ENCODE results near the gene FZD8. TPM values are rescaled to one million over a fixed set of nuclear protein-coding genes. Genes with fewer than 3 reads are reported as not detected.

FZD8 gene
- total and polyA plus RNA-seq, 2 experiments from 2014 or later, result 0.47 to 8.7 TPM

DNA sequence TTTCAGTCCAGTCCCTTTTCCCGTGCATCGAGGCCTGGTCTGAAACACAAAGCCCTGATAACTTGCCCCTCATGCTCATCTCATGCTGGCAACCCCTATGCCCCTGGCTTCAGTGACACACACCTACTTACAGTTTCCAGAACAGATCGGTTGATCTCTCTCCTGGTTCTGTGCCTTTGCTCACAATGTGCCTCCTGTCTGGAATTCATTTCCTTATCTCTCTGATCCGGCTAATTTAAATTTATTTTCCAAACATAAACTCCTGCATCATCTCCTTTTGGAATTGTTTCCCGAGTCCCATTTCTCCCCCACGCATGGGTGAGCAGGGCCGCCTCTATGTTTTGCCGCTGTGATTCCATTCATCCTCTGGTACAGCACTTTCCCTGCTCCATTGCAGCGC lies 25.9 kb upstream of the FZD8 start:
- H3K9me3 Mint-ChIP-seq, result peaks cover 15% of the 10 kb centered on the region
- H3K36me3 Mint-ChIP-seq (ENCODE audit: low read depth), result peaks cover 16% of the 10 kb centered on the region
- ATAC-seq, result no peak

More for the DNA sequence above, 25.9 kb upstream of the FZD8 start:
- no peak overlapping the region for H3K4me3 Mint-ChIP-seq
- TF ChIP-seq CTCF (conservative IDR thresholded peaks at IDR 0.05; ENCODE audit: low read depth in 2 of 2) (no peak), EZH2phosphoT487 (IDR thresholded peaks at IDR 0.05; ENCODE audit: unreplicated experiment) (no peak), ZNF331 (CRISPR knock-in tag; IDR thresholded peaks at IDR 0.05; ENCODE audit: low read depth) (no peak), STAT1 (IDR thresholded peaks at IDR 0.05; ENCODE audit: unreplicated experiment) (no peak), JUNB (IDR thresholded peaks at IDR 0.05; ENCODE audit: unreplicated experiment) (no peak), ETS1 (IDR thresholded peaks at IDR 0.05) (no peak), POLR2AphosphoS5 (IDR thresholded peaks at IDR 0.05; ENCODE audit: low read depth) (no peak), EZH2 (IDR thresholded peaks at IDR 0.05; ENCODE audit: low read depth, unreplicated experiment) (no peak), NANOG (IDR thresholded peaks at IDR 0.05; ENCODE audit: borderline replicate concordance) (no peak)
- TF ChIP-seq, protein P1, sequence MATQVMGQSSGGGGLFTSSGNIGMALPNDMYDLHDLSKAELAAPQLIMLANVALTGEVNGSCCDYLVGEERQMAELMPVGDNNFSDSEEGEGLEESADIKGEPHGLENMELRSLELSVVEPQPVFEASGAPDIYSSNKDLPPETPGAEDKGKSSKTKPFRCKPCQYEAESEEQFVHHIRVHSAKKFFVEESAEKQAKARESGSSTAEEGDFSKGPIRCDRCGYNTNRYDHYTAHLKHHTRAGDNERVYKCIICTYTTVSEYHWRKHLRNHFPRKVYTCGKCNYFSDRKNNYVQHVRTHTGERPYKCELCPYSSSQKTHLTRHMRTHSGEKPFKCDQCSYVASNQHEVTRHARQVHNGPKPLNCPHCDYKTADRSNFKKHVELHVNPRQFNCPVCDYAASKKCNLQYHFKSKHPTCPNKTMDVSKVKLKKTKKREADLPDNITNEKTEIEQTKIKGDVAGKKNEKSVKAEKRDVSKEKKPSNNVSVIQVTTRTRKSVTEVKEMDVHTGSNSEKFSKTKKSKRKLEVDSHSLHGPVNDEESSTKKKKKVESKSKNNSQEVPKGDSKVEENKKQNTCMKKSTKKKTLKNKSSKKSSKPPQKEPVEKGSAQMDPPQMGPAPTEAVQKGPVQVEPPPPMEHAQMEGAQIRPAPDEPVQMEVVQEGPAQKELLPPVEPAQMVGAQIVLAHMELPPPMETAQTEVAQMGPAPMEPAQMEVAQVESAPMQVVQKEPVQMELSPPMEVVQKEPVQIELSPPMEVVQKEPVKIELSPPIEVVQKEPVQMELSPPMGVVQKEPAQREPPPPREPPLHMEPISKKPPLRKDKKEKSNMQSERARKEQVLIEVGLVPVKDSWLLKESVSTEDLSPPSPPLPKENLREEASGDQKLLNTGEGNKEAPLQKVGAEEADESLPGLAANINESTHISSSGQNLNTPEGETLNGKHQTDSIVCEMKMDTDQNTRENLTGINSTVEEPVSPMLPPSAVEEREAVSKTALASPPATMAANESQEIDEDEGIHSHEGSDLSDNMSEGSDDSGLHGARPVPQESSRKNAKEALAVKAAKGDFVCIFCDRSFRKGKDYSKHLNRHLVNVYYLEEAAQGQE (IDR thresholded peaks at IDR 0.05; ENCODE audit: unreplicated experiment), result no peak
- Histone ChIP-seq H3K27ac (ENCODE audit: low read depth) (no peak overlapping the region), H3K36me3 (ENCODE audit: insufficient read depth) (no peaks in the 10 kb centered on the region), H3K79me2 (replicated peaks; ENCODE audit: insufficient read depth) (no peaks in the 10 kb centered on the region), H3K27me3 (ENCODE audit: insufficient read depth) (no peaks in the 10 kb centered on the region), H3K4me3 (no peak overlapping the region), H2AFZ (no peak overlapping the region), H3K4me1 (ENCODE audit: insufficient read depth) (peaks cover 13% of the 10 kb centered on the region), H4K20me1 (replicated peaks; ENCODE audit: insufficient read depth) (no peaks in the 10 kb centered on the region), H3K9me2 (ENCODE audit: insufficient read depth) (0 out of 2 replicates have a peak, but pooled peaks cover 3% of the 10 kb centered on the region), H3F3A (replicated peaks; ENCODE audit: low read depth) (peaks cover 6% of the 10 kb centered on the region), H3K4me2 (no peak overlapping the region)
- H3K27me3 Mint-ChIP-seq (ENCODE audit: insufficient read depth, low read depth, poor library complexity), result peaks cover 2% of the 10 kb centered on the region
- H3K4me1 Mint-ChIP-seq, result peaks cover 39% of the 10 kb centered on the region
- DNase-seq (ENCODE audit: low spot score), result no peak
- no peak overlapping the region for H3K27ac Mint-ChIP-seq

Data from GM23338 (cell line).